ENCODE results near the gene SP7. TPM values are rescaled to one million over a fixed set of nuclear protein-coding genes. Genes with fewer than 3 reads are reported as not detected.
"Not testable (repeated sequence)": the region's sequence is repeated elsewhere in the genome, so short reads cannot be mapped to it uniquely, and the experiment has no call there.

Gene SP7
- total RNA-seq, 1 donor, result not detected

DNA sequence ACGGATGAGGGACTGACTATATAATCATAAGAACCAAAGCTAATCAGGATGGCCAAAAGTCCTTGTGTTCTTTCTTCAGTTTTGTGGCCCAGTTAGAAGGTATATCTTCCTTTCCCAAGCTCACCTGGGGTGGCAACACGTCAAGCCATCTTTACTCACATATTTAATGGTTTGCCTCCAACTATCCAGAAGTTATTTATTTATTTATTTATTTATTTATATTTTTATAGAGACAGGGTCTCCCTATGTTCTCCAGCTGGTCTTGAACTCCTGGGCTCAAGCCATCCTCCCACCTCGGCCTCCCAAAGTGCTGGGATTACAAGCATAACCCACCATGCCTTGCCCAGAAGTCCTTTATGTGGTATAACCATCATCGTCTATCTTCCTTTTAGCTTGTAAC is 11.8 kb upstream of the SP7 start:
- no peak for DNase-seq (ENCODE audit: low read depth in 2 of 3, low spot score in 2 of 3)

DNA sequence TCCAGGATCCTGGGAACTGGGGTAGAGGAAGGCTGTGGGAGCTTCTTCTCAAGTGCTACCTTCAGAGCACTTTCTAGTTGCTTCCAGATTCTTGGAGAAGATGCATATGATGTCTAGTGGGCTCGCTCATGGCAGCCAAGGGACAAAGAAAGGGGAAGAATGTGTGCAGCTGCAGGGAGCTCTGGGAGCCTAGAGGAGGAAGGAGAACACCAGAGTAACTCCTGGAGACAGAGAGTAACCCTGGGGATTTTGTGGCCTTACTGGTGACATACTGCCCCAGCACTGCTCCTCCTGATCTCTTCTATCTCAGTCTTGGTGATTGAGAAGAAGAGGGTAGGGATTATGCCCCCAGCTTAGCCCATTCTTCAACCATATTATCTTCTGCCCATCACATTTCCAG is 10.3 kb upstream of the SP7 start:
- DNase-seq (ENCODE audit: low read depth in 2 of 3, low spot score in 2 of 3), result no peak

DNA sequence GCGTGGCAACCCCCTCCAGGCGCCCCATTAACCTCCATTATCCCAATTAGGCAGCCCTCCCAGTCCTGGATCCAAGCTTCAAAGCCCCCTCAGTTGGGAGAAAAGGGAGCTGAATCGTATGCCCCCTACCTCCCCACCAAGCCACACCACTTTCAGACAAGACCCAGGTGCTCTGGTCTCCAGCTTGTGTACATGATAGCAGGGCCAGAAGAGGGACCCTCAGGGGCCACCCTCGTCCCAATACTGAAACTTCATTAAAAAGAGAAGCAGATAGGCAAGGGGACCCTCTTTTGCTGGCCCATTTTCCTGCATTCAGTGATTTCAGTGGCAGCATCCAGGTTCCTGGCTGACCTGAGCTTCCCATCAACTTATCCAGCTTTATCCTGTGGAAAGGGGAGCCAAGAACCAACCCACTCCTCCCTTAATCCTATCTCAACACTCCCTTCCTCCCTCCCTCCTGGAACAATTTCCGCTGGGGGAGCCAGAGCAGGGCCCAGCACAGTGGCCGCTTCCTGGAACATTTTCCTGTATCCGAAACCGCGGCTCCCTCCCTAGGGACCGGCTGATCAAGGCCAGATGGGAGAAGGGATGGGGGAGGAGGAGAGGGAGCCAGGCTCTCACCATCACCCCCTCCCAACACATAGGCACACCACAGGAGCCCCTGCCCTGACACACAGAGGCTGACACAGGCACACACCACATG is 9.5 kb upstream of the SP7 start:
- DNase-seq (ENCODE audit: low read depth in 2 of 3, low spot score in 2 of 3), result no peak

DNA sequence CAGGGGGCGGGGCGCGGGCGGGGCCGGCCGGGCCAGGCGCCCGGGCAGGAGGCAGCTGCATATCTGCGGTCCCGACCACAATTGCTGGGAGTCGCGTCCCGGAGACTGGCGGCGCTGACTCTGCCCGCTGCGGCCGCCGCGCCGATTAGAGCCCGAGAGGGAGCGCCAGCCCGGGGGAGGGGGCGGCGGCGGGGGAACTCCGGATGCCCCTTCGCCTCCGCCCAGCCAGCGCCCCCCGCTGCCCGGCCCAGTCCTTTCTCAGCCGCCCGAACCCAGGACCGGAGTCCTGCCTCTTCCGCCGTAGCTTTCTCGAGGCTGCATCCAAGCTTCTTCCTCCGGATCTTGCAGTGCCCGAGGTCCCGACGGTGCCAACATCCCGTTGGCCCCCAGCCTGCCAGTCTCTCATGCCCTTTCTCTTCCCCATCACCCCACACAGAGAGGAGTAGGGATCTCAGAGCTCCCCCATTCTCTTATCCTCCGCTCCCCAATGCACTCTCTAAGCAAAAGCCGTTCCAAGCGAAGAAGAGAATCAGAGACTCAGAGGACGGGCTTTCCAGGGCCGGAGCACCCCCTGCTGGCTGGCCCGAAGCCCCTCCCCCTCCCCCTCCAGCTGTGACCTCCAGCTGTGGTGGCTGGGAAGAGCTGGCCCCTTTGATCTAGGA is 8.8 kb upstream of the SP7 start:
- DNase-seq (ENCODE audit: low read depth in 2 of 3, low spot score in 2 of 3), result peak in 2 of 3 donors; percentile 80 to 85

DNA sequence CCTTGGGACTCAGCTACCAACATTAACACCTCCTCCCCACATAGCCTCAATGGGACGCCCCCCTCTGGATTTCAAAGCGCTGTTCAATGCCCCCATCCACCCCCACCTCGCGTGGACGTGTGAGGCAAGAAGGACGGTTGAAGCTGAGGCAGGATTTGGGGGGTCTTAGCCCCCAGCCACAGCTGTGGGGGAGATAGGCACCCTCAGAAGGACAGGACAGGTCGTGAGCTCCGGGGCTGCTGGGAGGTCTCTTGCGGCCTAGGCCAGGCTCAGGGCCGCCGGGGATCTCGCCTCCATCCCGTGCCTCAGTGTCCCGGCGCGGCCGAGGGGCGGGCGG is 8.3 kb upstream of the SP7 start:
- DNase-seq (ENCODE audit: low read depth in 2 of 3, low spot score in 2 of 3), result peak in 1 of 3 donors; percentile 24

DNA sequence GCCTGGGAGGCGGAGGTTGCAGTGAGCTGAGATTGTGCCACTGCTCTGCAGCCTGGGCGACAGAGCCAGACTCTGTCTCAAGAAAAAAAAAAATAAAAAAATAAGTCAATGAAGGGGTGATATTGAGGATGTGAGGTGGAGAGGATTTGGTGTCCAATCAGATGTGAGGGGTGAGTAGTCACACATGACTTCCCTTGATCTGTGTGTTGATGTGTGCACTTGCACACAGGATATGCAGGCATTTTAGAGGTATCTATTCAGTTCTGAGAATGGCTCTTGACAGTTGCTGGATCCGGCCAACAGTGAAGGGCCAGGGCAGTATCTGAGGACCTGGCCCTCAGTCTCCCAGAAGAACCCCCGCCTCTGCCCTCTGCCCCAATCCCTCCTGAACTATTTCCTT is 7.8 kb upstream of the SP7 start:
- no peak for DNase-seq (ENCODE audit: low read depth in 2 of 3, low spot score in 2 of 3)

DNA sequence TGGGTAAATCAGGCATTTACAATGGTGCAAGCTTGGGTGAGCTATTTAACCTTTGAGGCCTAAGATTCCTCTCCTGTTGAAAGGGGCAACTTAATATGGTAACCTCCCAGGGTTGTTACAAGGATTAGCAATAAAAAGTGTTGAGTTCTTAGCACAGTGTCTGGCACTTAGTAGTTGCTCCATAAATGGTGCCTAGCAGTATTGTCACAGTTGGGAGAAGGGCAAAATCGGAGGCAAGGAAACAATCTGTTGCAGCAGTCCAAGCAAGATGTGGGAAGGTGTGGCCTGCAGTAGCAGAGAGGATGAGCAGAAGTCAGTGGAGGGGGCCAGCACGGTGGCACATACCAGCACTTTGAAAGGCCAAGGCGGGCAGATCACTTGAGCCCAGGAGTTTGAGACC is 7.3 kb upstream of the SP7 start:
- no peak for DNase-seq (ENCODE audit: low read depth in 2 of 3, low spot score in 2 of 3)

DNA sequence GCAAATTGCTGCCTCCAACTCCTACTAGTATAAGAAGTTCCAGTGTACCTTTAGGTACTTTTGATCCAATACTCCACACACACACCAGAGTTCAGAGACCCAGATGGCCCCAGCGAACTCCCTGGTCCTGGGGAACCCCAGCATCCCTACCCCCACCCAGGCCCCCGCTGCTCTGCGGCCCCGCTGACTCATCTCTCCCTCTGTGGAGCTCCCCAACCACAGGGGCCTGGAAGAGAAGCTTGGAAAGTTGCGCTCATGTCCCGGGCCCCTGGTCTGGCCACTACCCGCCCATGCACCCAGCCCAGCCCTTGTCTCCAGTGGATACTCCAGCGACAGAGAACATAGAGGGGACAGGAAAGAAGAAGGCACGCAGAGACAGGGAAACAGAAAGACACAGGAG is 4.2 kb upstream of the SP7 start:
- DNase-seq (ENCODE audit: low read depth in 2 of 3, low spot score in 2 of 3), result no peak

DNA sequence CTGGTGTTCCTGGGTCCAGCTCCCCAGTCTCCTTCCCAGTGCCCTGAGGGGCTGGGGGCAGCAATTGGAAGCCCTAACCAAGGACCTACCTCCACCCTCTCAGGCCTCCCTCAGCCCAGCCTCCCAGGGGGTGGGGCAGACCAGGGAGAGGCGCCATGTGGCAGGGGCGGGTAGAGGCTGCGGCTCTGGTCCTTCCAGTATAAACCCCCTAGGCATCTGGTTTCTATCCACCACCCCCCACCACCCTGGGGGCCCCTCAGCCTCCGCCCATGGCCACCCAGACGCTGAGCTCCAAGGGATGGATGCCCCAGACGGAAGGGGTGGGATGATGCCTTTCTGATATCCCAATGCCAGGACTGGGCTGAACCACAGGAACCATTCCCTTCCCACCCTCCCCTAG is 2.8 kb upstream of the SP7 start:
- DNase-seq (ENCODE audit: low read depth in 2 of 3, low spot score in 2 of 3), result no peak

DNA sequence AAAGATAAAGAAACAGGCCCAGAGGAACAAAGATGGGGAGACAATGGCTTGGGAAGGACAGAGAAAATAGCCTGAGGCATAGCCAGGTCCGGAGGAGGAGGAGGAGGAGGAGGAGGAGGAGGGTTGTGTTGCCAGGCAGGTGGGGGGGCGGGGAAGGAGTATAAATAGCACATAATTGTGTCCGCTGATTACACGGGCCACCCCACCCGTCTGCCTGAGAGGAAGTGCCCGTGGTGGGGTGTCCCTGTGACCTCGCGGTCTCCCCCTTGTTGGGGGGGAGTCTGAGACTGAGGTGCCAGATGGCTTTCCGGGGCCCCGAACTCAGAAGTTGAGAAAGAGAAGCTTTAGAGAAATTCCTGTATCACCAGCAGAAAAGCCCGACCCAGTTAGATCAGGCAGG is 1.9 kb upstream of the SP7 start:
- peak in 1 of 3 donors; percentile 52 for DNase-seq (ENCODE audit: low read depth in 2 of 3, low spot score in 2 of 3)

DNA sequence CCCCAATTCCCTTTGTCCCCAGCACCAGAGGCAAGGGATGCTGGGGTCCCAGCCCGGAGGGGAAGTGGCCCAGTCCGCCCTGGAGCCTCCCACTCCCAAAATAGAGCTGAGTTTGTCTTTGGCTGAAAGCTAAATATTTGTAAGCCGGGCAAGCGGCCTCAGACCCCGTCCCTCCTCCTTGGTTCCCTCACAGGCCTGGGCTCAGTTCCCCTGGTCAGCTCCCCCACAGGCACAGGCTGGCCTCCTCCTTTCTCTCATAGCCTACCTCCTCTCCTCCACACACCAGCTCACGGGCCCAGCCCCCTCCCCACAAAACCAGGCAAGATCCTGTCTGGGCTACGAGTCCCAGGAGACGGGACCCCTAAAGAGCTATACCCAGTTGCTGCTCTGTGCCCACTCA is 1.3 kb downstream of the SP7 start:
- DNase-seq (ENCODE audit: low read depth in 2 of 3, low spot score in 2 of 3), result no peak

DNA sequence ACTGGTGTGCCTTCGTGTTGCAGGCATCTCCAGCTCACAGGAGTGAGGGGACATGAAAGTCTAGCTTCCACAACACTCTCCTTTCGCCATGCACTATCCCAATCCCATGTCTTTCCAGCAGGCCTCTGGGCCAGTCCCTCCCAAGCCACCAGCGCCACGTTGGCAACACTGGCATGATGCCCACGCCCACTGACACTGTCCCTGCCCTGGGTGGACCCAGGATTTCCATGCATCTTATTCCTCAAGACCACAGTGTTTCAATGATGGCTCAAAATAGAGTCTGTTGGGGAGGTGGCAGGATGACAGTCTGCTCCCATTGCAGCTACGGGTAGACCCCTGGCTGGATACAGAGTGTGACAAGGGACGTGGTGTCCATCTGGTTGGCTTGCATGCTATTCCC is 2.3 kb downstream of the SP7 start:
- DNase-seq (ENCODE audit: low read depth in 2 of 3, low spot score in 2 of 3), result no peak

DNA sequence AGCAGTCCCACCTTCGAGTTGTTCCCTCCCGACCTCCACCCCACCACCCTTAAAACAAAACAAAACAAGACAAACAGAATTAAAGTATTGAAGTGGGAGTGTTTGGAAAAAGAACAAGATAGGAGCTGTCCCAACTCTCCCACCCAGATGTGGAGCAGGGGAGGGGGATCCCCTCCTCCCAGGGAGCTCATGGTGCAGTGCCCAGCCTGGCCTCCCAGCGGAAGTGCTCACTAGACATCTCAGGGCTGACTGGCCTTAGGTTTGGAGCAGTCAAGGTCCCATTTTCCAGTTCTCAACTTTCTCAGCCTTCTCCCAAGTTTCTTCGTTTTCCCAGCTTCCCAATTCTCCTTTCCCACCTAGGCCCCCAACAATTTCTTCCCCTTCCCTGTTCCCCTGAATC is 2.9 kb downstream of the SP7 start:
- DNase-seq (ENCODE audit: low read depth in 2 of 3, low spot score in 2 of 3), result no peak

DNA sequence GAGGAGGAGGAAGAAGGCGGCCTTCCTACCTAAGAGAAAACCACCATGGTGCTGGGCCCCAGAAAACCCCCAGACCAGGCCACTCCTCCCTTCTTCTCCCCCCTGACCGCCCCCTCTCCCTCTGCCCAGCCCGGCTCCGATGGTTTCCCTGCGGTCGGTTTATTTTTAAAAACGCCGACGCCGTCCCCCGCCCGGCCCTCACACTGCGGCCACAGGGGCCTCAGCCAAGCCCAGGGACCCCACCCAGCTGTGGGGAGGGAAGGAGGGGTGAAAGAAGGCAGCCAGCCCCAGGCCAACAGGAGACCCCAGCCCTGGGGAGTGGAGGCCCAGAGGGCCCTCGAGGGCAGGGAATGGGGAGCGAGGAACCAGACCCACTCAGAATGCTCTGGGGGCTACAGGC is 3.4 kb downstream of the SP7 start:
- no peak for DNase-seq (ENCODE audit: low read depth in 2 of 3, low spot score in 2 of 3)

DNA sequence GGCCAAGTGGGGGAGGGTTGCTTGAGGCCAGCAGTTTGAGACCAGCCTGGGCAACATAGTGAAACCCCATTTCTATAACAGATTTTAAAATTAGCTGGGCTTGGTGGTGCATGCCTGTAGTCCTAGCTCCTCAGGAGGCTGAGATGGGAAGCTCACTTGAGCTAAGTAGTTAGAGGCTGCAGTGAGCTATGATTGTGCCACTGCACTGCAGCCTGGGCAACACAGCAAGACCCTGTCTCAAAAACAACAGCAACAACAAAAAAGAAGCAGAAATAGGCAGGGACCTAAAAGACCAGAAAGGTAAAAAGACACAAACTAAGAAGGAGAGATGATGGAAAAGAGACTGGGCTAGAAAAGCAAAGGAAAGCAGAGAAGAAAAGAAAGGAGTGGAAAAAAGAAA is 3.8 kb downstream of the SP7 start:
- DNase-seq (ENCODE audit: low read depth in 2 of 3, low spot score in 2 of 3), result not testable (repeated sequence)

DNA sequence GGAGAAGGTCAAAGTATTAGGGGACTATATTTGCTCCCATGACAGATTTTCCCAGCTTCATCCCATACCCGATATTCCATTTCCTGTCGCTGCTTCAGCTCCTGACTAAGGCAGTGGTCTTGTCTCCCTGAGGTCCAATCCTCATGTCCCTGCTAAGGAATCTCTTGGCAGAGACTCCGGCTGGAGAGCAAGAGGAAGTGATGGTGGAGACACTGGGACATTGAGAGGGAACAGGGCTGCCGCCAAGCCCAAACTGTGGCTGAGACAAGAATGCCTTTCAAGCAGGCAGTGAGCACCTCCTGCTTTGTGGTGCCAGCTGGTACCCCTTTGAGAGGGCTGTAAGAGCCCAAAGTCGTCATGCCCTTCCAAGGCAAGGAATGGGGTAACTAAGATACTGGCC is 5.5 kb downstream of the SP7 start:
- DNase-seq (ENCODE audit: low read depth in 2 of 3, low spot score in 2 of 3), result no peak

DNA sequence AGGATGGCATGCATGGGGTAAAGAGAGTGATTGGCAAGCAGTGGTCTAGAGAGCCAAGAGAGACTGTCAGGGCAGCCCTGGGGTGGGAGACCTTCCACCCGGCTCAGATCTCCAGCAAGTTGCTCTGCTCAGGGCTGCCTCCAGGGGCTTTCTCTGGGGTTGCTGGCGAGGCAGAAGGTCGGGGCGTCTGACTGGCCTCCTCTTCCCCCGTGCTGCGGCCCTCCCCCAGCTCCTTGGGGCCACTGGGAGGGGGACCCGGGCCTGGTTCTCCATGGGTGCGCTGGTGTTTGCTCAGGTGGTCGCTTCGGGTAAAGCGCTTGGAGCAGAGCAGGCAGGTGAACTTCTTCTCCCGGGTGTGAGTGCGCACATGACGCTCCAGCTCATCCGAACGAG is 8.1 kb downstream of the SP7 start:
- peak in 1 of 3 donors; percentile 31 for DNase-seq (ENCODE audit: low read depth in 2 of 3, low spot score in 2 of 3)

DNA sequence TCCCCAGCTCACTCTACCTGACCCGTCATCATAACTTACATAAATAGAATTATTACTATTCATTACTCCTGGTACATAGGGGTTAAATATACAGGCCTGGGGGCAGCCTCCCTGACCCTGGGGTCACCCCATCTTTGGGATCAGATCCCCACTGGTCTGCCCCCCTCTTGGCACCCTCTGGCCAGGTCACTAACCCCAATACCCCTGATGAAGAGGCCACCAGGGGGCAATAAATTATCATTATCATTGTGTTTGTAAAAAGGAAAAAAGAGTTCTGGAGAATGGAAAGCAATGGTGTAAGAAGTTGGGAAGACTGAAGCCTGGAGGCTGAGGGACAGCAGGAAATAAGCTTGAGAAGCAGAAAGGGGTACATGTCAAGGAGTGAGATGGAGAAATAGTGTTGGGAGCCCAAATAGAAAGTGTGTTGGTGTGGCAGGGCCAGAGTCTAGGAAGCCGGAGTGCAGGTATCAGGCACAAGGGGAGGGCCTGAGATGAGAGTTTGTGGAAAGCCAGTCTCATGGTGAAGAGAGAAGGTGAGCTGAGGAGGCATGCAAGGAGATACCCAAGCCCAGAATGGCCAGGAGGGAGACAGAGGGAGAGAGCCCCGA is 8.6 kb downstream of the SP7 start:
- peak in 1 of 3 donors; percentile 38 for DNase-seq (ENCODE audit: low read depth in 2 of 3, low spot score in 2 of 3)

DNA sequence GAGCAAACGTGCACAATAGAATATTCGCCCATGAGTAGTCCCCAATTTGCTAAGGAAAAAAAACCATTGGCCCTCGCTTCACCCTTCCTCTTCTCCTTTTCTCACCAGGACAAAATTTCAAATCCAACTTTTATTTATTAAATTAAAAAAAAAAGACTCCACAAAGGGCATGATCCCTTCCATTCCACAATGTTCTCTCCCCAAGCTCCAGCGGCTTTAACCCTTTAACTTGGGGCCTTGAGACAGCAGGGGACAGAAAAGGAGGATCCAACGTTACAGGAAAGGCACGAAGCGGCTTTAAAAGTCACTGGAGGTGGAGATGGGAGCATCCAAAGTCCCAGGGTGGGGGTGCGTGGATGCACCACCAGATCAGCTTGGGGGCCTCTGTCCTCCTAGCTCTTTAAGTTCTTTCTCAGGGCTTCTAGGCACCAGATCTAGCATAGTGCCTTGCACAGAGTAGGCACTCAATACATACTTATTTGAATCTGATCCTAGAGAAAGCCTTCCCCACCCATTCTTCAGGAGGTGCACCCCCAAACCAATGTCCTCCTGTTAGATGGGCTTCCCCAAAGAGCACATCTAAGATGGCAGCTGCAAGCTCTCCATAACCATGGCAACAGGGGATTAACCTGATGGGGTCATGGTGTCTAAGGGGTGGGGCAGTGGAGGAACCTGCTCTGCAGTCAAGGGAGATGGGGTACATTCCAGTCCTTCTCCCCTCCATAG is 9.5 kb downstream of the SP7 start:
- no peak for DNase-seq (ENCODE audit: low read depth in 2 of 3, low spot score in 2 of 3)

DNA sequence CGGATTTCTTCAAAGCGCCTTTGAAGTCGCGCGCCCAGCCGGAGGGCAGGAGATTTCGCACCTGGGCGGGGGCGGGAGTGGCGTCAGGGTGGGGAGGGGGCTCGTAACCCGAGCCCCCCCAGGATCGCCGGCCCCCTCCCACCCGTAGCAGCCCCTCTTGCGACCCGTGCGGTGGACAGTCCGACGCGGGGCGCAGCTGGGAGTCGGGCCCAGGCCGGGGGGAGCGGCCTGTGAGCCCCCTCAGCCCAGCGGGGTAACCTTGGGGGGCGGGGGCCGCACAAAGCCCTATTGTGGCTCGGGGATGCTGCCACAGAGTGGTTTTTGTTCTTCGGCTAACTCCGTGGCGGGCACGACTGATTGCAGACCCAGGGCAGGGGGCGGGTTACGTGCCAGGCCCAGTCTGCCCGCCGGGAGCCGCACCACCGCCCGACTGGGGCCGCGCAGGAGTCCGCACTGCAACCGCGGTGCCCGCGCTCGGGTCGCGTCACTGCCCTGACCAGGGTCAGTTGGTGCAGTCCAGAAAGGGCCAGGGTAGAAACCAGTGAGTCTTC is 10.6 kb downstream of the SP7 start:
- peak in 1 of 3 donors; percentile 25 for DNase-seq (ENCODE audit: low read depth in 2 of 3, low spot score in 2 of 3)

DNA sequence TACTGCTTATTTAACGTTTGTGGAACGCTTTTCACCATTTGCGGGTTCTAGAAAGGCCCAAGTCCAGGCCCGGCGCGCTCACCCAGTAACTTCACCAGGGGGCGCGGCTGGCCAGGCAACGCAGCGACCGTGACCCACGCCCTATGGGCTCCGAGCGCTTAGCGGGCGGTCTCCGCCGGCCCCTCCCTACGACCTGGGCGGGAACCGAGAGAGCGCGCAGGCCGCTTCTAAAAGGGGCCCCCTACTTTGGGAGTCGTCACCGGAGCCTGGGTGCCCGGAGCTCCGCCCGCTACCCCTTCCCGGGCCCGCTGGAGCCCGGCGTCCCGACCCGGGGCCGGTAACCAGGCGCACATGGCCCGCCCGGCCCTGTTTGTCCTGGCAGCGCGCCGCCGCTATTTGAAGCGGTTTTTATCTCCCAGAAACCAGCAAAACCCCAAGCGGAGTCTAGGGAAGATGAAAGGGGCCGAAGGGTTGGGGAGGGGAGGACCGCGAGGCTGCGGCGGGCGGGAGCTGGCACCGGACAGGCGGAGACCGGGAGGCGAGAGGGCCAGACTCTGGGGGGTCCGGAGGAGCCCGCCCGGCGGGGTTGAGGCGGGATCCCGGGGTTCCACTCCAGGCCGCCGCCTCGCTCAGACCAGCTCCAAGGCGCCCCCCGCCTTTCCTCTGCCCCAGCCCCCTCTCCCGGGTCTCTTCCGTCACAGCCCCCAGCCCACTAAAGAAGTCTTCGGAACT is 11.2 kb downstream of the SP7 start:
- DNase-seq (ENCODE audit: low read depth in 2 of 3, low spot score in 2 of 3), result peak; percentile 62 to 86 (median 86)
